Measurements from ENCODE around the gene HPN. TPM values are rescaled to one million over a fixed set of nuclear protein-coding genes. Genes with fewer than 3 reads are reported as not detected.

The HPN gene
- total and polyA plus RNA-seq, 2 donors from 2014 or later = 134 to 331 TPM

DNA sequence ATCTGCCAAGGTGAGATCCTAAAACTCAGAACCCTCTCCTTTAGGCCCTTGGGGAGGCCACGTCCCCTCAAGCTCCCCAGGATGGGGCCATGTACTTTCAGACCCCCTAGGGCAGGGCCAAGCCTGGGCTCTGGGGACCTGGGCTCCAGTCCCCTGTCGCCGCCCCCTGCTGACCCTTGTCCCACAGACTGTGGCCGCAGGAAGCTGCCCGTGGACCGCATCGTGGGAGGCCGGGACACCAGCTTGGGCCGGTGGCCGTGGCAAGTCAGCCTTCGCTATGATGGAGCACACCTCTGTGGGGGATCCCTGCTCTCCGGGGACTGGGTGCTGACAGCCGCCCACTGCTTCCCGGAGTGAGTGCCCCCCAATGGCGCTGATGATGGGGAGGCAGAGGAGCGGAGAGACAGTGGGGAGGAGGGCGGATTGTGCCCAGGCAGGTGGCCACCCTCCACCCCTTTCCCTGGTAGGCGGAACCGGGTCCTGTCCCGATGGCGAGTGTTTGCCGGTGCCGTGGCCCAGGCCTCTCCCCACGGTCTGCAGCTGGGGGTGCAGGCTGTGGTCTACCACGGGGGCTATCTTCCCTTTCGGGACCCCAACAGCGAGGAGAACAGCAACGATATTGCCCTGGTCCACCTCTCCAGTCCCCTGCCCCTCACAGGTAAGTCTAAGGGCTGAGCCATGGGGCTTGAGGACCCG lies 18.8 kb downstream of the HPN start:
- intact Hi-C loops (cut with DNase I) = no loop called here
- Histone ChIP-seq H3K9me3 (ENCODE audit: control insufficient read depth in 2 of 3, insufficient read depth in 1 of 3, low read length in 3 of 3) (no peaks in the 10 kb centered on the region), H3K36me3 (ENCODE audit: control insufficient read depth in 2 of 3, insufficient read depth in 3 of 3, low read length in 3 of 3) (peaks cover 0 to 5% (median 0%) of the 10 kb centered on the region in 3 donors)

DNA sequence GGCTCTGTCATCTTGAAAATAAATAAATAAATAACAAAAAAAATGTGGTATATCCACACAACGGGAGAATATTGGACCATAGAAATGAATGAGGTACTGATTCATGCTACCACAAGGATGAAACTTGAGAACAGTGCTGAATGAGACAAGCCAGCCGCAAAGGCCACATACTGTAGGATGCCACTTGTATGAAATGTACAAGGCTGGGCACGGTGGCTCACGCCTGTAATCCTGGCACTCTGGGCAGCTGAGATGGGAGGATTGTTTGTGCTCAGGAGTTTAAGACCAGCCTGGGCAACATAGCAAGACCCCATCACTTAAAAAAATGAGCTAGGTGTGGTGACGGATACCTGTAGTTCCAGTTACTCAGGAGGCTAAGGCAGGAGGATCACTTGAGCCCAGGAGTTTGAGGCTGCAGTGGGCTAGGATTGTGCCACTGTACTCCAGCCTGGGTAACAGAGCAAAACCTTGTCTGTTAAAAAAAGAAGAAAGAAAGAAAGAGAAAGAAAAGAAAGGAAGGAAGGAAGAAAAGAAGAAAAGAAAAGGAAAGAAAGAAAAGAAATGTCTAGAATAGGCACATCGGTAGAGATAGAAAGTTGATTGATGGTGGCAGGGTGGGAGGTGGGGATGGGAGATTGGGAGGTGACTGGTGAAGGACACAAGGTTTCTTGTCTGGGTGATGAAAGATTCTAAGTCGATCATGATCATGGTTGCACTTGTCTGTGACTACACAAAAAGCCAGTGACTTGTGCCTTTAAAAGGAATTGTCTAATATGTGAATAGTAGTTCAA lies 20.3 kb downstream of the HPN start:
- no peak for FAIRE-seq
- intact Hi-C loops (cut with DNase I) = no loop called here
- H3K9me3 ChIP-seq (ENCODE audit: control insufficient read depth in 2 of 3, insufficient read depth in 1 of 3, low read length in 3 of 3) = no peaks in the 10 kb centered on the region

More for the DNA sequence above, 18.8 kb downstream of the HPN start:
- FAIRE-seq = no peak
- peak in 1 of 5 donors; percentile 41 for DNase-seq
- Histone ChIP-seq H3K9ac (ENCODE audit: low read length in 3 of 3) (no peak overlapping the region), H3K4me1 (ENCODE audit: control insufficient read depth in 2 of 3, insufficient read depth in 2 of 3, low read depth in 1 of 3, low read length in 3 of 3) (no peaks in the 10 kb centered on the region), H3K27ac (ENCODE audit: low read depth in 2 of 2, low read length in 2 of 2) (no peak overlapping the region), H3K27me3 (ENCODE audit: control insufficient read depth, insufficient read depth, low read length) (no peaks in the 10 kb centered on the region), H3K4me3 (ENCODE audit: low read length in 3 of 3) (no peak overlapping the region)
- TF ChIP-seq, protein P1, sequence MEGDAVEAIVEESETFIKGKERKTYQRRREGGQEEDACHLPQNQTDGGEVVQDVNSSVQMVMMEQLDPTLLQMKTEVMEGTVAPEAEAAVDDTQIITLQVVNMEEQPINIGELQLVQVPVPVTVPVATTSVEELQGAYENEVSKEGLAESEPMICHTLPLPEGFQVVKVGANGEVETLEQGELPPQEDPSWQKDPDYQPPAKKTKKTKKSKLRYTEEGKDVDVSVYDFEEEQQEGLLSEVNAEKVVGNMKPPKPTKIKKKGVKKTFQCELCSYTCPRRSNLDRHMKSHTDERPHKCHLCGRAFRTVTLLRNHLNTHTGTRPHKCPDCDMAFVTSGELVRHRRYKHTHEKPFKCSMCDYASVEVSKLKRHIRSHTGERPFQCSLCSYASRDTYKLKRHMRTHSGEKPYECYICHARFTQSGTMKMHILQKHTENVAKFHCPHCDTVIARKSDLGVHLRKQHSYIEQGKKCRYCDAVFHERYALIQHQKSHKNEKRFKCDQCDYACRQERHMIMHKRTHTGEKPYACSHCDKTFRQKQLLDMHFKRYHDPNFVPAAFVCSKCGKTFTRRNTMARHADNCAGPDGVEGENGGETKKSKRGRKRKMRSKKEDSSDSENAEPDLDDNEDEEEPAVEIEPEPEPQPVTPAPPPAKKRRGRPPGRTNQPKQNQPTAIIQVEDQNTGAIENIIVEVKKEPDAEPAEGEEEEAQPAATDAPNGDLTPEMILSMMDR (IDR thresholded peaks at IDR 0.05; ENCODE audit: borderline replicate concordance, extremely low read depth, insufficient read depth) = no peak

DNA sequence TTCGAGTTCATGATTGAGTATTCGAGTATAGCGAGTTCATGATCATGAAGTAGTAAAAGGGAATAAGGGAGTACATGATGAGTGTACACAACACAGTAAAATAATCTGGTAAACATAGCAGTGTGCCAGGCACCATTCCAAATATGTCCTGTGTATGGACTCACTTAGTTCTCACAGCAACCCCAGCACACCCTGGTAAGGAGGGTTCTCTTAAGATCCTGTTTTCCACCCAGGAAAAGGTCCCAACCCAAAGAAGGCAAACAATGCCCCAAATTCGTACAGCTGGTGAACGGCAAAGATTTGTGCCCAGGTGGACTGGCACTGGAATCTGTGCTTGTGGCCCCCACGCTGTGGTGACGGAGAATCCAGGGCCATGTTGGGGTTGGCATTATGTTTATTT lies 21.4 kb downstream of the HPN start:
- Histone ChIP-seq H3K27me3 (ENCODE audit: control insufficient read depth, insufficient read depth, low read length) (no peaks in the 10 kb centered on the region), H3K9me3 (ENCODE audit: control insufficient read depth in 2 of 3, insufficient read depth in 1 of 3, low read length in 3 of 3) (no peaks in the 10 kb centered on the region), H3K9ac (ENCODE audit: low read length in 3 of 3) (no peak overlapping the region), H3K27ac (ENCODE audit: low read depth in 2 of 2, low read length in 2 of 2) (no peak overlapping the region), H3K4me1 (ENCODE audit: control insufficient read depth in 2 of 3, insufficient read depth in 2 of 3, low read depth in 1 of 3, low read length in 3 of 3) (no peaks in the 10 kb centered on the region), H3K36me3 (ENCODE audit: control insufficient read depth in 2 of 3, insufficient read depth in 3 of 3, low read length in 3 of 3) (peaks cover 0 to 5% (median 0%) of the 10 kb centered on the region in 3 donors), H3K4me3 (ENCODE audit: low read length in 3 of 3) (no peak overlapping the region)
- intact Hi-C loops (cut with DNase I) = no loop called here
- DNase-seq (no peak), FAIRE-seq (no peak)
- TF ChIP-seq, protein P1 (IDR thresholded peaks at IDR 0.05; ENCODE audit: borderline replicate concordance, extremely low read depth, insufficient read depth) = no peak

More for the DNA sequence above, 20.3 kb downstream of the HPN start:
- no peak overlapping the region for H3K9ac ChIP-seq (ENCODE audit: low read length in 3 of 3)
- H3K36me3 ChIP-seq (ENCODE audit: control insufficient read depth in 2 of 3, insufficient read depth in 3 of 3, low read length in 3 of 3) = peaks cover 0 to 5% (median 0%) of the 10 kb centered on the region in 3 donors
- no peak for DNase-seq
- TF ChIP-seq, protein P1 (IDR thresholded peaks at IDR 0.05; ENCODE audit: borderline replicate concordance, extremely low read depth, insufficient read depth) = no peak
- H3K4me3 ChIP-seq (ENCODE audit: low read length in 3 of 3) = no peak overlapping the region
- H3K27me3 ChIP-seq (ENCODE audit: control insufficient read depth, insufficient read depth, low read length) = no peaks in the 10 kb centered on the region
- no peaks in the 10 kb centered on the region for H3K4me1 ChIP-seq (ENCODE audit: control insufficient read depth in 2 of 3, insufficient read depth in 2 of 3, low read depth in 1 of 3, low read length in 3 of 3)
- H3K27ac ChIP-seq (ENCODE audit: low read depth in 2 of 2, low read length in 2 of 2) = no peak overlapping the region
